ENCODE data around the gene AJAP1.

The AJAP1 gene

DNA sequence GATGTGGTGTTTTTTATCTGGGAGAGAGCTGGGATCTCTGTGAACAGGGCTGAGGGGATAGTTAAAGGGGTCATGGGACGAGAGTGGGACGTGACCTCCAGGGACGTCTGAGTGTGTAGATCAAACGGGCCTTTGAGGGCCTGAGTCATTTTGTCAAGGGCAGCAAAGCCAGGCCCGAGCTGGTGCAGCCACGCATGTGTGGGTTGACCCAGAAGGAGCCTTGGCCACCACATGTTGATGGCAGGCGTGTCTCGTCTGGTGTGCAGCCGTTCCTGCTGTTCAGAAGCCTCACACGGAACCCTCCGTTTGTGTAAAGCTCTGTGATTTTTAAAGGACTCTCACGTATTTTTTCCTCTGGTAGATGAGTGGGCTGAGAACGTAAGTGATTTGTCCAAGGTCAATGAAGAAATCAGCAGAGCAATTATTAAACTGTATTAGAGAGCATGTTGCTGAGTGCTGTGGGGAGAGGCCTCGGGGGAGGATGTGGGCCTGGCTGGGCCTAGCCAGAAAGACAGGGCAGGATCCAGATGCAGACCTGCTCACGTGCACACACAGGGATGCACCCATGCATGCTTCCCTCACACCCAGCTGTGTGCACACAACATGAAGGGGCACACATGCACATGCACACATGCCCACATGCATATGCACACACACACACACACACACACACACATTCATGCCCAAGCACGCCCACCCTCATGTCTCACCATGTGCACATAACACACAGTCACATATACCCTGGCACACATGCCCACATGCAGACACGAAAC, 89.8 kb downstream of the AJAP1 start:
- no peak for DNase-seq

DNA sequence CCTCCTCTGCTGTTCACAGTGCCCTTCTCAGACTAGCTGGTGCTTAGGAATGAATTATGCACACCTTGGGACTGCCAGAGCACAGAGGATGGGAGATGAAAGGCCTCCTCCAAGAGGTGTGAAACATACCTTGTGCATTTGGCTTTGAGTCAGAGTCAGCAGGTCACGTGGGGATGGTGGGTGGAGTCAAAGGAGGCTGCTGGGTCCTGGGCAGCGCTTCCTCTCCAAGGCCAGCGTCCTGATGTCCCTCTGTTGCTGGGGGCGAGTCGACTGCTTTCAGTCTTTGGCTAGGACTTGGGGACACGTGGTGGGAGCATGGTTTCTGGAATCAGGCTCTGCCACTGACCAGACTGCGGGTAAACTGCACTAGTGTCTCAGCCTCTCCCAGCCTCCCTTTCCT, 91.2 kb downstream of the AJAP1 start:
- DNase-seq, result no peak

DNA sequence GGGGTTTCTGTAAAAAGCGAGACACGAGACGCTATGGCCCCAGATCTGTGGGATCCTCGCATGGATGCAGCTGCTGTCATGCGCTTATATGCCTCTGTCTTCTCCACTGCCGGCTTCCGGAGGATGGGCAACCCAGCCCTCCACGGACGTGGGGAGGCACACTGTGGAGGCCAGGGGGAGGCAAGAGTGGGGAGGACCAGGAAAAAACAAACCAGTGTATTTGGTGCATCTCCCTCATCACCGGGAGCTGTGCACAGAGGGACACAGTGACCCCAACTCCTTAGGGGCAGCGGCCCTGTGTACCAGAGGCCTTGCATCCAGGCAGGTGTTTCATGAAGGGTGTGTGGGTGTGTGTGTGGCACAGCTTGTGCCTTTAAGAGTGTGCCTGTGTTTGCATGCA, 95.0 kb downstream of the AJAP1 start:
- no peak for DNase-seq

DNA sequence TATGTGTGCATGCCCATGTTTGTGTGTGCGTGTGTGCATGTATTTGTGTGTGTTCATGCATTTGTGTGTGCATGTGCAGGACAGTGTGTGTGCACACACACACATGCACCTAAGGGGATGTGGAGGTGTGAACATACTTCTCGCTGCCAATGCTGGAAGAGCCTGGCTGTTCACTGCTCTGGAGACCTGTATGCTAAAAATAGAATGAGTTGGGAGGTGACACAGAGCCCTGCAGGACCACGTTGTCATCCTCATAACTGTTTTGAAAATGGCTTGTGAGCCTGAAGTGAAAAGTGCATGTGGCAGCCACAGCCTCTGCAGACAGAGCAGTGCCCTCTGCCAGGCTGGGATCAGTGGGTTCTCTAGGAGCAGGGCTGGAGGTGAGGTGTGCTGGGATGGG, 95.8 kb downstream of the AJAP1 start:
- no peak for DNase-seq

DNA sequence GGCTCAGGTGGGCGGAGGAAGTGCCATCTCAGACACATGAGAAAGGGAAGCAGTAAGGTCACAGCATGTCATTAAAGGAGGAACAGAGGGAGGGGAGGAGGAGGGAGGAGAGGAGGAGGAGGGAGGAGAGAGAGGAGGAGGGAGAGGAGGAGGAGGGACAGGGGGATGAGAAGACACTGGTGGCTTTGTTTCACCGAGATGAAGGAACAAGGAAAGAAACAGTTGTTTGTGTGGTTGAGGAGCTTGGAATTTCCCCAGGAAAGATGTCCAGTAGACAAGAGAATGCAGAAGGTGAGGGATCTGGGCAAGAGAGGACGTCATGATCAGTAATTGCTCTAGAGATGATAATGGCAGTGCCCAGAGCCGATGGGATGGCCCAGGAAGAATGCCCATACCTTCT, 97.7 kb downstream of the AJAP1 start:
- DNase-seq, result no peak

DNA sequence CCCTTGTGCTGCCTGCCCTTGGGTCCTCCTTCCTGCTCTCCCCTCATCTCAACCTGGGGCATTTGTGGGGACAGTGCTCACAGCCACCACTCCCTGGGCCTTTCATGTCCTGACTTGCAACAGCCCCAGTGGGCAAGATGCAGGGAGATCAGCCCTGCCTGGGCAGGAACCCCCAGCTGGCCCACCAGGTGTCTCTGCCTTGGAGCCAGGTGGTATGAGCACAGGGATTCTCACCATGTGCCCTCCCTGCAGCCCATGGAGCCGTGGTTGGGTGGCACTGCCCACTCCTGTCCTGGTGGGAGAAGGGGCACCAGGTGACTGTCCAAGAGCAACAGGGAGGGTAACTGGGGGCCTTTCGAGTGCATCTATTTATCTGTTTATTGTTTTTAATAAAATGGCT, 100.4 kb downstream of the AJAP1 start:
- no peak for DNase-seq

DNA sequence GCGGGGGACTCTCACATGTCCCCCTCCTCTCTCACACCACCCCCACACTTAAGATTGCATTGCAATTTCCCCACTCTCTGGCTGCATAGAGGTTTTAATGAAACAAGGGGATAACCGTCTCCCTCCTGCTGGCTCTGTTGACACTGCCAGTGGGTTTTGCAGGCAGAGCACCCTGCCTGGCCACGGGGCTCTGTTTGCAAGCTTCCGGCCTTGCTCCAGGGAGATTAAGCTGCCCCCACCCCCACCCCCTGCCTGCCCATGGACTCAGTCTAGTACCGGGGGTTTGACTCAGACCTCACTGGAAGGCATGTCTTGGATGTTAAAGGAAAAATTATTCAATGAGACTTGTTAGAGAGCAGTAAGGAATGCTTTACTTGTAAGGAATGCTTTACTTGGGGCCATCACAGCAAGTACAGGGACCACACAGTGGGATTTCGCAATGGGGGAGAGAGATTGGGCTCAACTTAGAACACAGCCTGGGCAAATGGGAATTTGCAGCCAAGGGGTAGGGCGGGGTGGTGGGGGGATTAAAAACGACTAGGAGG, 101.0 kb downstream of the AJAP1 start:
- no peak for DNase-seq

DNA sequence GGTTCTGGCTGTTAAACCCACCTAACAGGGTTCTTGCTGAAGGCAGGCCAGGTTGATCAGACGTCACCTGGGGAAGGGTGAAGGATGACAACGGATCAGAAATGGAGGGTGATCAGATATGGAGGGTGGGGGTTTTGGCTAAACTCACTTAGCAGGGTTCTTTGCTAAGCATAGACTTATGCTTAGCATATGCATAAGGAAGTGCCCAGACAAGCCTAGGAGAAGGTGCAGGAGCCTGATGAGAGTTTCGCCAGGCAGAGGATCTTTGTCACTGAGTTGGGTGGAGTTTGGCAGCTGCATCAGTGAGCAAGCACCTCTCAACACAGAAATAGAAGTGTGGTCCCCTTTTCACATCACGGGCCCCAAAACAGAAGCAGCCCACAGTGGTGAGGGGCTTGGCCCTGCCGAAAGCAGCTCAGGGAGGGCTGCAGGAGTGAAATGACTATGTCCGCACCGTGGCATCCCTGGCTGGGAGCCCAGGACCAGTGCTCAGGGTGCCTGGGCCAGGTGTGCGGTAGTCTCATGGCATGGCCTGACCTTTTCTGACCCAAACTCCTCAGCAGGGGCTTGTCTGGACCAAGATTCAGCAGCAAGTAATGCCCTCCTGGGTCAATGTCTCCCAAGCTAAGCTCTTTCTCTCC, 101.6 kb downstream of the AJAP1 start:
- DNase-seq, result no peak

DNA sequence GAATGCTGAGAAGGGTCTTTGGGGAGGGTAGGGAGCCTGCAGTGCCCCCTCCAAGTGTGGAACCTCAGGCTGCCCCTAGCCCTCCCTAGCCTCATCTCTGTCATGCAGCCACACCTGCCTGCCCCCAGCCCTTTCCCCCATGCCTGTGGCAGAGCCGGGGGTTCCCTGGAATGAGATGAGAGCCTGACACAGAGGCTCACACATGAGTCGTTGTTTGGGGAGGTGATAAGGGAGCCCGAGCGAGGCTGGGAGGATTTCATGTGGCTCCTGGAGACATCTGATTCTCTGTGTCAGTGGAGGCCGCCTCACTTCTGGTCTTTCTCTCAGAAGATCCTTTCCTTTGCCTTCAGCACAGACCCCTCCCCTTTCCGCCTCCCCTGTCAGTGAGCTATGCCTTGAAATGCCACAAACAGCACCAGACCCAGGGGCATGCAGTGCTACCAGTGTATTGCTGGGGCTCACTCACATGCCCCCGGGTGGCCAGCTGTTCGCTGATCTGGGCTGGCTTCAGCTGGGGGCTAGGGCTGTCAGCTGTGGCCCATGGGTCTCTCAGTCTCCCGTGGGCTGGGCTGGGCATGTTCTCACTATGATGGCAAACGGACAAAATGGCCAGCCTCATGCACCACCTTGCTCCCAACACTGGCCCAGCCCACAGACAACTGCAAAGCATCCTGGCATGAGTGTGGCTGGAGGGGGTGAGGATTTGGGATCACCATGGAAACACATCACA, 102.6 kb downstream of the AJAP1 start:
- no peak for DNase-seq

DNA sequence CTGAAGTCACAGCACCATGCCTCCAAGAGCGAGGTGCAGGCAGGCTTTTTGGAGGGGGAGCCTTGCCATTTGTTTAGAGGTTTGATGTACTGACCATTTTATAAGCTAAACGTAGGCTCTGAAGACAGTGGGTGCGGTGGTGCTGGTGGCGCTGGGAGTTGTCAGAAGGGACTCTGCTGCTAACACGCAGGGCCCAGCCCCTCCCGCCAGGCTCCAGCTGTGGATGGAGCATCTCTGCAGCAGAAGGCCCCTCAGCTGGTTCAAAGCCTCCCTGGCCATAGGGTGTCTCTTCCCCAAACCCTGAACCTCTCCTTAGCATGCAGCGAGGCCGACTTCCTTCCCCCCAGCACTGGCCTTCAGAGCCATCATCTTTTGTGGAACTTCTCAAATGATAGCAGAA, 105.3 kb downstream of the AJAP1 start:
- no peak for DNase-seq

DNA sequence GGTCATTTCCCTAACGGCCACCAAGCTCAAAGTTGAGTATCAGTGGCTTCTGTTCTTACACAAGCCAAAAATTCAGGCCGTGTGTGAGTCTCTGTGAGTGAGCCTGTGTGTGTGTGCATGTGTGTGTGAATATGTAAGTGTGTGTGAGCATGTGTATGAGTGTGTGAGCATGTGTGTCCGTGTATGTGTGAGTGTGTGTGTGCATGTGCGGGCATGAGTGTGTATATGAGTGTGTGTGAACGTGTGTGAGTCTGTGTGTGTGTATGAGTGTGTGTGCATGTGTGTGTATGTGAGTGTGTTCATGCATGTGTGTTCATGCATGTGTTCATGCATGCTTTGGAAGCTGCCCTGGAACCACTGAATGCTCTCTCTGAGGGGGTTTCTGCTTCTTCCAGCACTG, 105.7 kb downstream of the AJAP1 start:
- DNase-seq, result no peak

DNA sequence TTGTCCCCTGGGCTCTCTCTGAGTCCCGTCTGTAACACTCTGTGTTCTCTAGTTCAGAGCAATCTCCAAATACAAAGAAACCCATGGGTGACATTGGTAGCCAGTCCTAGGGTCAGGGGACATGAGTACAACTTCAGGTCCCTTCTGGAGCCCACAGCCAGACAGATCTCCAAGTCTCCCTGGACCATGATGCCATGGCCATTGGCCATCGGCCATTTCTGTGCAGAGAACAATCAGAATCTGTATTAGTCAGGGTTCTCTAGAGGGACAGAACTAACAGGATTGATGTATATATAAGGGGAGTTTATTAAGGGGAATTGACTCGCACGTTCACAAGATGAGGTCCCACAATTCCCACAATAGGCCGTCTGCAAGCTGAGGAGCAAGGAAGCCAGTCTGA, 106.9 kb downstream of the AJAP1 start:
- DNase-seq, result no peak

DNA sequence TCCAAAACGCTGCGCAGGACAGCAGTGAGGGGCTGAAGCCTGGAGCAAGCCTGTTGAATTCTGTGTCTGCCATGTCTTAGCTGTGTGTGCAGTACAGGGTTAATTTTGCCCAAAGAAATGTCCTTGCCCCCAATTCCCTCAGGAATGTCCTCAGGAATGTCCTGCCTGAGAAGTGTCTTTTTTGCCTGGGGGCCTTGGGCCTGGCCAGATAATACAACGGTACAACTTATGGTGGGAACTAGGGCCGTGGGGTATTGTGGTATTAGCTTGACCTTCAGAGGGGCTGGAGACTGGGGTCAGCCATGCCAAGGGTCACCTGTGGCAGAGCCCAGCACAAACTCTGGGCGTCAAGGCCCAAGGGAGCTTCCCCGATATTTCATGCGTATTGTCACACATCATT, 107.7 kb downstream of the AJAP1 start:
- DNase-seq, result no peak

DNA sequence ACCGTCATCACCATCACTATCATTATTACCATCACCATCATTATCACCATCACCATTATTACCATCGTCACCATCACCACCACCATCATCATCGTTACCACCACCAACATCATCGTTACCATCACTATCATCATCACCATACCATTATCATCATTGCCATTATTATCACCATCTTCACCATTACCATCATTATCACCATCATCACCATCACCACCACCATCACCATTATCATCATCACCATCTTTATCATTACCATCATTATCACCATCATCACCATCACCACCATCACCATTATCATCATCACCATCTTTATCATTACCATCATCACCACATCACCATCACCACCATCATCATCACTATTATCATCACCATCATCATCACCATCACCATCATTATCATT, 112.9 kb downstream of the AJAP1 start:
- DNase-seq, result no peak

DNA sequence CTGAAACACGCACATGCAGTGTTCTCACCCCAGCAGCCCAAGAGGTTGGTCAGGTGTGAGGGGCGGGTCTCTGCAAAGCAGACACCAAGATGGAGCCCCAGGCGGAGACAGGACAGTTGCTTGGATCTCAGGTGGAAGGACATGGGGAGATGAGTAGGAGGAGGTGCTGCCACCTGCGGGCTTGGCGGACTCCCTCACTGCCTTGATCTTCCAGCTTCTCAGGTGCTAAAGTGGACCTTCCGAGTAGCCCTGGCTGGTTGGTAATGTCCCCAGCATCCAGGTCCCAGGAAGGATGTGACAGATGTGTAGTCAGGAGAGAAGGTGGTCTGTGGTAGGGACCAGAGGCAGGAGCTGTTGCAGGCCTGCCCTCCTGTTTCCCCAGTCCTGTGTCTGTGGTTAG, 114.1 kb downstream of the AJAP1 start:
- no peak for DNase-seq

DNA sequence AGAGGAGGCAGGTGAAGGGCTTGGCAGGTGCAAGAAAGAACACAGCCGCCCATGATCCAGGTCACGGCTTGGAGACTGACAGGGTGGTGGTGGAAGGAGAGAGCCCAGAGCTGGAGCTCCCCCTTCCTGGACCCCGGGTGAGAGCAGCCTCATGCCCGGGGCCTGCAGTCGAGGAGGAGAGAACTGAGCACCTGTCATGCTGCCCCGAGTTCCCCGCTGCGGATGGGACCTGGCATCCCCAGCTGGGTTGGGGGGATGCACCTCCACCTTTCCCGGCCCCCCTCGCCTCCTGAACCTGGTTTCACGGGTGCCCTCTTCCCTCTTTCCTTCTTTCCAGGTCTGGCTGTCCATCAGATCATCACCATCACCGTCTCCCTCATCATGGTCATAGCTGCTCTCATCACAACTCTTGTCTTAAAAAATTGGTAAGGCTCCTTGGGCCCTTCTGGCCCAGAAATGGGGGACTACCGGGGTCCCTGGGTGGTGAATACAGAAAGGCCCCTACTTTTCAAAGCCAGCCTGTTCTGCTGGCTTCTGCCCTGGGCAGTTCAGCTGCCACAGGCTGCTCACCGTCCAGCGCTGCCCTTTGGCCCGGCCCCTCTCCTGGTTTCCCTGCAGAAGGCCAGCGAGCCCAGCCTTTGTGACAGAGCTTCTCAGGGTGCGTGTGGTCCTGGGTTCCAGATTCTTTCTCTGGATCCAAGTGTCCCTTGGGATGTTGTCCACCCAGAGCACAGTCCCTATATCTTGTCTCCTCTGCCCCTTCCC, 115.3 kb downstream of the AJAP1 start:
- DNase-seq, result no peak

DNA sequence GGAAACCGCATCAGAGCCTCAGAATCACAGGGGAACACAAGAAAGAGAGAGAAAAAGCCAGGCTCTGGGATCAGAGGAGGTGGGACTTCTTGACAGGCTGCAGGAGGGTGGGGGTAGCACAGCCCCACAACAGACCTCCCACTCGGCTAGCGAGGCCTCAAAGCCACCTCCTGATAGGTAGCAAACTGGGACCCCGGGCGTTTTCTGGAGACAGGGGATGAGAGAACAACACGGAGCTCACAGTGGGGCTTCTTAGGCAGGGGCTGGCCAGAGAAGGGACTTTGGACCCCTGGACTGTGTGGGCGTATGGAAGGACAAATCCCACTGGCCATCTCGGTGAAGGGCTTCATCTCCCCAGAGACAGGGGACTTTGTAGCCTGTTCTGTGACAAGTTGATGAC, 116.3 kb downstream of the AJAP1 start:
- DNase-seq, result no peak

DNA sequence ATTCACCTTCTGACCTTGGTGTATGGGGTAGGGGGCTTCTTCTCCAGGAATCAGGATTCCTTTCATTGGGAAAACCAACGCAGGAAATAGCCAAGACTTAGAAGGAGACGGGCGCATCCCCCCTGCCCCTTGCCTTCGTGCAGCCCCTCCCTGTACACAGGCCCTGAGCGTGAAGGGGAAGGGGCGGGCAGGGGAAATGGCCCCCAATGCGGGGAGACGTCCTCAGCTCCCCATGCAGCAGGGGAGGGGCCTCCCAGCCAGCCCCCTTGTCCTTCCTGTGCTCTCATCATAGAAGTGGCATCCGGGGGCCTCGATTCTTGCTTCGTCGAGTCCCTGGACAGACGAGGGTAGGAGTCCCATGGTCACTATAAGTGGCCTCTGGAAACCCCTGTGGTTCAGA, 116.9 kb downstream of the AJAP1 start:
- DNase-seq, result no peak

DNA sequence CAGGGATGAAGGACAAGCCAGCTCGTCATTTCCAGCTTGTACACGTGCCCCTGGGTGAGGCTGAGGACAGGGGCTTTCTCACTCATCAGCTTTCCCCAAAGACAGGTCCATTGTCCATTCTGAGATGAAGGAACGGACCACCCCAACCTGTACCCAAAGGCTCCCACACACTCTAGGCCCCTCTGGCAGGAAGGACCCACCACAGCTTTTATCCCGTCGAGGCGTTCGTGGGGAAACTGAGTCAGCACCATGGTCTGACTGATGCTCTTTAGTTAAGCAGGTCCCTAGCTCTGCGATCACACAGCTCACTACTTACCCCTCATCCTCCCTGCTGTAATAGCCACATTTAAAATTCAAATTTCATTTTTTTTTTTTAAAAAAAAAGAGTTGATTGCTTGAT, 117.3 kb downstream of the AJAP1 start:
- no peak for DNase-seq

DNA sequence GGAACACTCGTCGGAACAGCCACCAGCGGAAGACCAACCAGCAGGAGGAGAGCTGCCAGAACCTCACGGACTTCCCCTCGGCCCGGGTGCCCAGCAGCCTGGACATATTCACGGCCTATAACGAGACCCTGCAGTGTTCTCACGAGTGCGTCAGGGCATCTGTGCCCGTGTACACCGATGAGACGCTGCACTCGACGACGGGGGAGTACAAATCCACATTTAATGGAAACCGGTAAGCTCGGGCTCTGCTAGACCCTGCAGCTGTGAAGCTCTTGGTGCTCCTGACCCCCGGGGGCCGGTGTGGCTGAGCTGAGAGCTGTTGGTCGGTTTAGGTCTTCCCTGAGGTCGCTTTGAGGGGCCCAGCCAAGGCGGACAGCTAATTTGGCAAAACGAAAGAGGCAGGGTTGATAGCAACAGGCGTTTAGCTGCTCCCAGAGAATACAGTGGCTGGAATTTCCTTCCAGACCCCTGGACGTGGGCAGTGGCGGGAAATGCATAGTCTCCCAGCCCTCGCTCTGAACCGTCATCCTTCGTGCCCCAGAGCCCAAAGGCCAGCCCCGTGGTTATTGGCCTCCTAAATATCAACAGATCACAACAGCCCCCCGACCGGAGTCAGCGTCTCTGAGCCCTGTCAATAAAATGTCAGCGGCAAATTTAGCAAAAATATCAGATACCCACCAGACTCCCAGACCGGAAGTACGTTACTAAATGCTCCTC, 118.0 kb downstream of the AJAP1 start:
- DNase-seq, result no peak

DNA sequence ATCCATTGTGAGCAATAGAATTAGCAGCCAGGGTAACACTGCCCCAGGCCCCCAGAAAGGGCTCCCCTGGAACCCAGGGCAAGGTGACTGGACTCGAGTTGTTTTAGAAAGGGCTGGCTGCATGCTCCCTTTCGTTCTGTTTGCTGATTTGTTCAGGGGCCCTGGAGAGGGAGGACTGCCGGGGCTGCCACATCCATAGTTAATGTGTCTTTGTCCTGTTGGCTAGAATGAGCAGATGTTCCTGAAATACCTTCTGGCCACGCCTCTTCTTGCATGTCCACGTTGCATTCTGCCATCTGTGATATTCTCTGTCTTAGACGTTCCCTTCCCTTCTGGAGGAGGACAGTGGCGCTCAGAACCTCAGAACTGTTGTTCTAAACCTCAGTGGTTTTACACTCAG, 118.8 kb downstream of the AJAP1 start:
- no peak for DNase-seq

DNA sequence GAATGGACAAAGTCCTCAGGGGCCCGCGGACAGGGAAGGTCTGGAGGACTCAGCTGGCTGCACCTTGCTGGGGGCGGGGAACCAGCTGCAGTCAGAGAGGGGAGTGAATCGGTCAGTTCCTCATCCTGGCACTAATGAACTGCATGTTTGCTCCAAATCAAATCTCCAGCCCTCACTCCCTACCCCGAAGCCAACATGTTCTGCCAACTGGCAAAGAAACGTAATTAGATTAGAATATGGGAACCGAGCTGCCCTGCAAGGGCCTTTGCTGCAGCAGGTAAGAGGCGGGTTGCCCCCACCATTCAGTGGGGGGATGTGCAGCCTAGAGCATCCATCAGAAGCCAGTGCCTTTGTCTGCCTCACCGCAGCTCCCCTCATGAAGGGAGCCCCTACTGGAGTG, 121.1 kb downstream of the AJAP1 start:
- DNase-seq, result no peak

DNA sequence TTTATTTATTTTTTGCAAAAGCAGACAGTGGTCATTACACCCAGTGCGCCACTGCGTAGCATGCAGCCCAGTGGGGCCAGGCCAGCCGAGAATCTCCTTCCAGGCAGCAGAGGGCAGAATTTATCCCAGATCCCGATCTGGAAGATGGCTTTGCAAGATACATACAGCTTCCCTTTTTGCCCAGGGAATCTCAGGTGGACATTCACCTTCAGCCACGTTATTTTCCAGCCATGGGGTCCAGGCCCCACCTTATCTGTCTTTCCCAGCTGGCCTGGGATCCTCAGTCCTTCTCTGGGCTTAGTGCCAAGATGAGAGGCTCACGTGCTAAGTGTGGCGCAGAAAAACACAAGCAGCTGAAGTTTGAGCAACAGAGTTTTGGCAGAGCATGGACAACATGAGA, 123.6 kb downstream of the AJAP1 start:
- no peak for DNase-seq

Measured in SHP77 (cell line).